Regular cardiac myocyte (primary cell): ENCODE measurements around the gene NPY5R. TPM values are rescaled to one million over a fixed set of nuclear protein-coding genes. Genes with fewer than 3 reads are reported as not detected.

Experiments used
- total RNA-seq: library from RNA; depleted of rRNA; stranded (reverse); fragments of >200 nt; gene quantifications from 2 replicates; pipeline ENCODE4 v1.2.3, GENCODE V29; 2014

NPY5R gene
- under 0.01 TPM in 1 of 2 replicates, not detected in the other for total RNA-seq

DNA sequence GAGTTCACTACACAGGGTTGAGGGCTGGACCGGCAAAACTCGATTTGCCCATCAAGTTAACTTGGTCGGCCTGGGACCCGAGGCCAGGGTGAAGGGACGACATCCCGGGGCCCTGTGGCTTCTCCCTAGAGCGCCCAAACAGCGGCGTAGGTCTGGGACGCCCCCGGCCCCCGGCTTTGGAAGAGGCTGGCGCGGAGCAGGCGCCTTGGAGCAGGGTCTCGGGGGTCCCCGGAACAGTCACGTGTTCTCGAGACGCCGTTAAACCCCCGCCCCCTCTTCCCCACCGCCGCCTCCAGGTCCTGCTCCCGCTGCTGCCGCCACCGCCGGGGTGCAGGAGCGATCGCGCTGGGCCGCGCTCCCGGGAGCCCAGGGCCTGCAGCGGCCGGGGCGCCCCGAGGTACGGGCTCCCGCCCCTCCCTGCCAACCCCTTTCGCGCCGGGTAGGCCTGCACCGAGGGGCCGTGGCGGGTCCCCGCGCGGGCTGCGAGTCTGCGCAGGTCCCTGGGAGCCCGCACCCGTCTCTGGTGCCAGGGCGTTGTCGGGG is at the start of gene NPY5R:
Gene NPY5R, plus strand, starts transcription at position 289 of the 543 bp plus-strand sequence. CDS start 6,382 bp downstream, outside the sequence.

DNA sequence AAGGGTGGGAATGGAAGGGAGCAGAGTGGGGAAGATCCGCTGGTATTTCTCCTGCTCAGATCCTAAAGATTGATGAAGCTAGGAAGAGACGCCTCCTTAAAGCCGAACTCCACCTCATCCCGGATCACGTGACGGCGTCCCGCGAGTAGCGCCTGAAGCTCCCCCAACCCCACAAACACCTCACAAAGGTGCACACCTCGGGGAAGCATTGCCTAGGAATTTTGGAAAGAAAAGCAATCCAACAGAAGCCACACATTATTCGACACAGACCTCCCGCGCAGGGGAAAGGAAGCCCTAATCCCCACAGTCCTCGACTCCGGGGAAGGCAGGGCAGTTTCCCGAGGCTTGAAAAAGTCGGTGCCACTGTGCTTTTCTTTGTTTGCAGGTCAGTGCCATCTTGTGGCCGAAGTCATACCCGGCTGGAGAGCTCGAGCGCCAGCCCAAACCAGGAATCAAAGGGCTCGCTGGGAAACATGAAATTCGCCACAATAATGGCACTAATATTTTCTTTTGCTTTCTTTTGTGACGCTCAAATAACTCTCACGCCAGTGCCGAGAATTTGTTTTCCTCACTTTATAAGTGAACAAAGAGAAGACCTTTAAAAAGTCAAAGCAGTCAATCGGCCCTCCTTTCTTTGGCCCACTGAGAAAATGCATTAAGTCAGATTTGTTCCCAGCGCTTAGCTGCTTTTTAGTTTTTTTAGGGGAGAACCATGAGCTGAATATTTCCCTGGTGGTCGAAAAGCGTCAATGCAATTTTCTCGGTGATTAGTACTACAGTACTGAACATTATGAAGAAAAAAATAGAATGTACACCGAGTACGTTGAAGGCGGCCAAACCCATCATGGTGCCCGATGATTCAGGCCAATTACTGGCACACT is 10.9 kb upstream of the NPY5R start, which contains the start of gene NPY1R:
Gene NPY1R, minus strand, starts transcription at position 71 of the 881 bp plus-strand sequence. CDS start 6,042 bp downstream, outside the sequence.

Other genes with a start within 250 kb of the NPY5R start
- 7.3 and 7.7 TPM in 2 replicates for gene NAF1, start 177.0 kb upstream of the NPY5R start, total RNA-seq
- 0.19 and 1.1 TPM in 2 replicates for gene NPY1R, start 11.3 kb upstream of the NPY5R start, total RNA-seq
- not detected in 2 replicates for gene TKTL2, start 129.9 kb downstream of the NPY5R start, total RNA-seq
- 23.4 and 39.1 TPM in 2 replicates for gene TMA16, start 150.8 kb downstream of the NPY5R start, total RNA-seq